ENCODE measurements around the gene PCDHGA5.

GRCh38 chr5:141411575-141411974 is 47.6 kb downstream of the PCDHGA5 start:
- TF ChIP-seq CTCF (IDR thresholded peaks at IDR 0.05; ENCODE audit: low read depth, low read length, poor library complexity, severe bottlenecking) (no peak), EZH2phosphoT487 (IDR thresholded peaks at IDR 0.05; ENCODE audit: borderline replicate concordance, low read length) (no peak)

Measured in DOHH2 (cell line).